ENCODE measurements around the gene NPY1R.

Gene NPY1R

DNA sequence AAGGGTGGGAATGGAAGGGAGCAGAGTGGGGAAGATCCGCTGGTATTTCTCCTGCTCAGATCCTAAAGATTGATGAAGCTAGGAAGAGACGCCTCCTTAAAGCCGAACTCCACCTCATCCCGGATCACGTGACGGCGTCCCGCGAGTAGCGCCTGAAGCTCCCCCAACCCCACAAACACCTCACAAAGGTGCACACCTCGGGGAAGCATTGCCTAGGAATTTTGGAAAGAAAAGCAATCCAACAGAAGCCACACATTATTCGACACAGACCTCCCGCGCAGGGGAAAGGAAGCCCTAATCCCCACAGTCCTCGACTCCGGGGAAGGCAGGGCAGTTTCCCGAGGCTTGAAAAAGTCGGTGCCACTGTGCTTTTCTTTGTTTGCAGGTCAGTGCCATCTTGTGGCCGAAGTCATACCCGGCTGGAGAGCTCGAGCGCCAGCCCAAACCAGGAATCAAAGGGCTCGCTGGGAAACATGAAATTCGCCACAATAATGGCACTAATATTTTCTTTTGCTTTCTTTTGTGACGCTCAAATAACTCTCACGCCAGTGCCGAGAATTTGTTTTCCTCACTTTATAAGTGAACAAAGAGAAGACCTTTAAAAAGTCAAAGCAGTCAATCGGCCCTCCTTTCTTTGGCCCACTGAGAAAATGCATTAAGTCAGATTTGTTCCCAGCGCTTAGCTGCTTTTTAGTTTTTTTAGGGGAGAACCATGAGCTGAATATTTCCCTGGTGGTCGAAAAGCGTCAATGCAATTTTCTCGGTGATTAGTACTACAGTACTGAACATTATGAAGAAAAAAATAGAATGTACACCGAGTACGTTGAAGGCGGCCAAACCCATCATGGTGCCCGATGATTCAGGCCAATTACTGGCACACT lies at the start of gene NPY1R:
NPY1R (minus strand) TSS at position 71 of the 881 bp plus-strand sequence. CDS start 6,042 bp downstream, outside the sequence.
- no peak for DNase-seq (ENCODE audit: low read depth)

GRCh38 chr4:163380703-163381102 lies 48.3 kb upstream of the NPY1R start:
- no peak for DNase-seq (ENCODE audit: low read depth)

GRCh38 chr4:163378661-163379060 lies 46.3 kb upstream of the NPY1R start:
- no peak for DNase-seq (ENCODE audit: low read depth)

DNA sequence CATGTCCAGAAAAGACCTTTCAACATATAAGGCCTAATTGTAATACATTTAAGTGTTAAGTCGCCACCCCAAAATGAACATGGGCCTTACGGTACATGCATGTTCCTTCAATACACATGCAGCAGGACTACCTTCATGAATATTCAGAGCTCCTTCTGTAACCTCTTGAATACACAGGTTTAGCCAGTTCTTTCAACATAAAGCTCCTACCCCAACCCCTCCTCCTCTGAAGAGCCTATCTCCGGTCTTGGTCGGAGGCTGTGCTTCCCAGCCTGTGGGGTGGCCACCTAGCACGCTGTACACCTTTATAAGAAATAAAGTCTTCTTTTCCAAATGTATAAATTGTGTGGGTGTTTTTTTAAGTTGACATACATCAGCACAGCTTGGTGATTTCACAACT lies 39.6 kb upstream of the NPY1R start:
- DNase-seq (ENCODE audit: low read depth): no peak

GRCh38 chr4:163367651-163368050 lies 35.3 kb upstream of the NPY1R start:
- DNase-seq (ENCODE audit: low read depth): no peak

DNA sequence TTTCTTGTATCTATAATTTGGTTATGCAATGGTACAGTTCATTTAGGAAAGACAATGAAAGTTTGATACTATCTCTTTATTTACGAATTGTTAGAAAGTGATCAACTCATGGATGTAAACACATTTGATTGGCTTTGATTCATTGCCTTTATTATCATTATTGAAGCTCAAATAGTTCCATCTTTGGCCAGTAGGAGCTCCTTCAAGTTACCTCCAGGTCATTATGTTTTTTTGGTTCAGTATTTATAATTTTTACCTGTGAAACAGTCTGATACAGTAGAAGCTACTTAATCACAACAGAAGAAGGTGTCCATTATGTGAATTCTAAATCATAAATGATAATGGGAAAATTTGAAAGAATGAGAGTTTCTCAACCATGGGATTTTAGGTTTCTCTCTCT lies 23.7 kb upstream of the NPY1R start:
- no peak for DNase-seq (ENCODE audit: low read depth)

- DNase-seq (ENCODE audit: low read depth): no peak
Measured at GRCh38 chr4:163353054-163353453, 20.7 kb upstream of the NPY1R start.

- no peak for DNase-seq (ENCODE audit: low read depth)
Measured at GRCh38 chr4:163350672-163351071, 18.3 kb upstream of the NPY1R start.

DNA sequence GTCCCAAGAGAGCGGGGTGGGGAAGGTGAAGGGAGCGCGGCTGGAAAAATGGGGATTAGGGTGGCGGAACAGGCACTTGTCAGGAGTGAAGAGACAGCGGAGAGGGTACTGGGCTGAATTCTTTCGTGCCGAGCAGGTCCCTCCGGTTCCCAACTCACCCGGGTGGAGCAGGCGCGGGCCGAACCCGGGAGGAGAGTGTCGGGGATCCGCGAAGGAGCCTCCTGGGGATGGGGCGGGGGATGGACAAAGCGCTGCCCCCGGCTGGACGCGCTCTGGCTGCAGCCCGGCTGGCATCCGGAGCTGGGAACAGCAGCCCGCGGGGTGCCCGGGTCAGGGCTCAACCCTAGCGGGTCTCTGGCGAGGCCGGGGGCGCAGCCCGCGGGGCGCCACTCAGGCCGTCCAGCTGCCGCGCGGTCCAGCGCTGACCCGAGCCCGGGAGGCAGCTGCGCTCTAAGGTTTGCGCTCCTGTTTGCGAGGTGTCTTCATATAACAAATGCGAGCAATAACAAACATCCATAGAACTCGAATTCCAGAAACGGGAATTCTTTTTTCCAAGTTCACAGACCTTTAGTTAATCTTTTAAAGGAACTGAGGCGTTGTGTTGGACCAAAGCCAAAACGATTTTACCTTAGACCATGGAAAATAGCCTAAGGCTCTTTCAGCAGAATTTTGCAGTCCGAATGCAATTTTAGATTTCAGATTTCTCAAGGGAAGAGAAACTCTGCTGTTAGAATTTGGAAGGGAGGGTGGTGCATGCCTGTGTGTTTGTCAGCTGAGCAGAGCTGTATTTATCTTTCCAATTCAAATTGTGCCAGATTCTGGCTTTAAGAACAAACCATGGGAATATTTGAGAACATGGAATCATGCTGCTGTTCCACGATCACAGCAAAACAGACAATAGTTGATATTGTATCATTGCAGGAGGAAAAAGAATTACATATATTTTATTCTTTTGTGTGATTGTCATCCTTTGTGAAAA lies 12.0 kb upstream of the NPY1R start:
- no peak for DNase-seq (ENCODE audit: low read depth)

- DNase-seq (ENCODE audit: low read depth): no peak
Measured at GRCh38 chr4:163343604-163344146, 11.3 kb upstream of the NPY1R start, which contains the start of gene NPY5R. Gene NPY5R, plus strand, starts transcription at chr4:163343892. Its CDS starts 6,382 bp downstream, at chr4:163350274.

DNA sequence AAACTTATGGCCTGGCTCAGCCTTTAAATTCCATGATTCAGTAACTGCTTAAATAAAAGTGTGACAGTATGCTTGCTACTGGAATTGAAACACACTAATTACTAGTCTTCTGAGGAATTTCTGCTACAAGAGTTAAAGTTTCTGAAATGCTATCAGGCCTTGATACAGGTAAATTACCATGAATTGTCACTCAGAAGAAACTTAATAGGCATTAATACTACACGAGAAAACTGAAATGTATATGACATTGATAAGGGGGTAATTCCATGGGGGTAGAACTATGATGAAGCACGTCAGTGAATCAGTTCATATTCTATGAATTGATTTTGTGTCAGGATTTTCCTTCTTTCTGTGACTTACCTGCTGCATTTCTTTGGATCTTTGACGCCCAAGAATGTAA lies 3.0 kb upstream of the NPY1R start:
- DNase-seq (ENCODE audit: low read depth): no peak

GRCh38 chr4:163331629-163332376 lies 593 bp downstream of the NPY1R start:
- DNase-seq (ENCODE audit: low read depth): no peak

DNA sequence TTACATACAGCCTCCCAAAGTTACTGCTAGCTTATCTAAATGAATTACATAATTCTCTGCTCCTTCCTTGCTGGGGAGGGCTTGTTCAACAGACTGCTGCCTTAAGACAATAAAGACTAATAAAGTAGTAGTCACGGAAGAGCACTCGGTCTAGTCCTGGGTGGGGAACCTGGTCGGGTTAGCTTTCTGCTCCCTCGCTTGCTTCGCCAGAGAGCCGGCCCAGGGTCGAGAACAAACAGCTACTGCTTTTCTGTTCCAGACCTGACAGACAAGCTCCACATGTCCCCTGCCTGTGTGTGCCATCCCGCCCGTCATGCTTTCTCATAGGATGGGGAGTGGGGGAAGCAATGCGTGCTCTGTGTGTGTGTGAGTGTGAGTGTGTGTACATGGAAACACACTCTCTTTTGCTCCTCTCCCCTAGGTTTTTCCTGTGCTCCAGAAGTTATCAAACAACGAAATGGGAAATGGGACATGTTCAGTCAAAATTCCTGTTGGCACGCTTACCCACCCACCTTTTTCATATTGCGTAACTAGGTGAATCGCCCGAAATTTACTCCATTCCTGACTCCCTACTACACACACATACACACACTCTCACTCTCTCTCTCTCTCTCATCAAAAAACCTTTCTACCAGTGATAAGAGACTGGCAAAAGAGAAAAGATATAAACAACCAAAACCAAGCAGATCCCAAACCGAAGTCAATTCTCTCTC lies 1.3 kb downstream of the NPY1R start:
- no peak for DNase-seq (ENCODE audit: low read depth)

DNA sequence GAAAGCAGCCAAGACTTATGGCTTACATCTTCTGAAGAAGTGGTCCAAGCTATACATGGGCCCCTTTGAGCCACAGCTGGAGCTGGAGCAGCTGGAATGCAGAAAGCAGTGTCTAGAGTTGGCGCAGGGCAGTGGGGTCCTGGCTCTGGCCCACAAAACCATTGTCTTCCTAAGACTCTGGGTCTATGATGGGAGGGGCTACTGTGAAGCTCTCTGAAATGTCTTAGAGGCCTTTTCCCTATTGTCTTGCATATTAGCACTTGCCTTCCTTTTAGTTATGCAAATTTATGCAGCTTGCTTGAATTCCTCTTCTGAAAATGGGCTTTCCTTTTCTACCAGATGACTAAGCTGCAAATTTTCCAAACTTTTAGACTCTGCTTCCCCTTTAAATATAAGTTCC lies 15.3 kb downstream of the NPY1R start:
- DNase-seq (ENCODE audit: low read depth): no peak

GRCh38 chr4:163309466-163309865 lies 22.9 kb downstream of the NPY1R start:
- no peak for DNase-seq (ENCODE audit: low read depth)

DNA sequence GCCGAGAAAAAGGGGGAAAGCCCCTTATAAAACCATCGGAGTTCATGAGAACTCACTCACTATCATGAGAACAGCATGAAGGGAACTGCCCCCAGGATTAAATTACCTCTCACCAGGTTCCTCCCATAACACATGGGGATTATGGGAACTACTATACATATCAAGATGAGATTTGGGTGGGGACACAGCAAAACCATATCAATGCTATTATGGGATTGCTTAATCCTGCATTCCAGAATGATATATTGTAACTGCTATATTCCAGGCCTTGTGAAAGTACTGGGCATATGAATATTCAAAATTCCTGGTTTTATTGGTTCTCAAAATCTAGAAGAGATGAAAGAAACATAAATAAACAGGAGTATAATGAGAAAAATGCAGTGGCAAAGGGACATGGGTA lies 29.3 kb downstream of the NPY1R start:
- DNase-seq (ENCODE audit: low read depth): no peak

- no peak for DNase-seq (ENCODE audit: low read depth)
Measured at GRCh38 chr4:163300445-163300844, 32.0 kb downstream of the NPY1R start.

DNA sequence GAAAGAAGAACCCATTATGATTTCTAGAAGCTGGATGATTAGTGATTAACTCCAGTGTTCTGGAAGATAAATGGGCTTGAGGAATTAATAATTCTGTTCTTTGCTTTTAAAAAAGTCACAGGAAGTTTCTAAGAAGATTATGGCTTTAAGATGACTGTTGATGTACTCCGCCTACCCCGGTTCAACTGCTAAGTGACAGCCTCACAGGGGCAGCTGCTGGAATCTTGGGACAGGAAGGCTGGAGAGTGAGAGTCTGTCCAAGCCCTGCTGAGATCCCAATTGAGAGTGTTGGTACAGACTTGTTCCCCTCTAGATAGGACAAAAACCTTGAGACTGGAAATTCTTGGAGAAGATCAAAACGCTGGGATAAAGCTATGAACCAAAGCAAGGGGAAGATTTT lies 37.3 kb downstream of the NPY1R start:
- no peak for DNase-seq (ENCODE audit: low read depth)

GRCh38 chr4:163284304-163284703 lies 48.1 kb downstream of the NPY1R start:
- no peak for DNase-seq (ENCODE audit: low read depth)

- no peak for DNase-seq (ENCODE audit: low read depth)
Measured at GRCh38 chr4:163280703-163281519, 51.5 kb downstream of the NPY1R start.

Data from stimulated activated CD8-positive, alpha-beta memory T cell treated with anti-CD3 and anti-CD28 coated beads, Interleukin-12 subunit alpha, Interleukin-12 subunit beta, amount 100 ng/mL, for 1 hour (primary cell).